HUES6 (cell line): ENCODE measurements around the gene ROR2.
"Not testable (repeated sequence)": the region's sequence is repeated elsewhere in the genome, so short reads cannot be mapped to it uniquely, and the experiment has no call there.

Experiments
- H3K27ac ChIP-seq: 2 replicates; pipeline ENCODE4 v1.7.0; 2013; ENCODE audit warnings: low read depth, mild to moderate bottlenecking, low read length, inconsistent platforms
- H3K27me3 ChIP-seq: 2 replicates; pipeline ENCODE4 v1.6.1; 2013; ENCODE audit warnings: low read length; ENCODE audit not compliant: control insufficient read depth, insufficient read depth
- H3K36me3 ChIP-seq: 2 replicates; pipeline ENCODE4 v1.6.1; 2013; ENCODE audit warnings: low read length; ENCODE audit not compliant: control insufficient read depth, insufficient read depth
- H3K4me1 ChIP-seq: 2 replicates; pipeline ENCODE4 v1.6.1; 2013; ENCODE audit warnings: low read length; ENCODE audit not compliant: control insufficient read depth, insufficient read depth
- H3K4me3 ChIP-seq: 2 replicates; pipeline ENCODE4 v1.5.1; 2013; ENCODE audit warnings: low read depth, low read length
- H3K9ac ChIP-seq: one replicate; pipeline ENCODE4 v1.6.1; 2013; ENCODE audit warnings: mild to moderate bottlenecking, low read length
- H3K9me3 ChIP-seq: 2 replicates; pipeline ENCODE4 v1.6.1; 2013; ENCODE audit warnings: low read depth, low read length; ENCODE audit not compliant: control insufficient read depth, insufficient read depth

The ROR2 gene

DNA sequence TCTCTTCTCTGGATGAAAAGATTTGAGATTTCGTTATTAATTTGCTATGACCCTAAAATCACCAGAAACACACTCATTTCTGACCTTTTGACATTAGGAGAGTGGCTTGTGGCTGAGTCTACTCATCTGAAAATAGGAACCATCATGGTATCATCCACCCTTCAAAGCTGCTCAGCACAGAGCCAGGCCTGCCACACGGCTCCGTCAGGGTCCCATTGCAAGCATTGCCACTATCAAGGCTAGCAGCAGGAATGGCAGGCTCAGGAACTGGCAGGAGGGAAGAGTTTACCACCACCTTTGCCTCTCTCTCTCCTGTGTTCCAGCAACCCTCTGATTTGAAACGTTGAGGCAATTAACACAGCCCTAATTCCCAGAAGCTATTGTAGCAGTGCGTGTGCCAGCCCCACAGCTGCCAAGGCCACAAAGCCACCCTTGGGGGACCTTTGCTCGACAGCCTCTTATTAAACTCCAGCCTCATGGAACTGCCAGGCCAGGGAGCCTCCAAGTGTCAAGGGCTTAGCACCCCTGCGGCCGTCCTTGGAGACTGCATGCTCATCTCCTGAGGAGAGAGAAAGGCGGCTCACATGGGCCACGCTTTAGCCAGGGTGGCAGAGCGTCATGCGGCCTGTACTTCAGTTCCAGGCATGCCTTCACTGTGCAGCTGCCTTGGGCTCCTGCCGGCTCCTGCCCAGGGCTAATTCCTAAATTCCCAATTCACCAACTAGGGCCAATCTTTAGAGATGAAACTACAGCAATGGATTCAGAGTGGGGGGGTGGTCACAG, 145.9 kb downstream of the ROR2 start:
- H3K27ac ChIP-seq: no peak overlapping the region

DNA sequence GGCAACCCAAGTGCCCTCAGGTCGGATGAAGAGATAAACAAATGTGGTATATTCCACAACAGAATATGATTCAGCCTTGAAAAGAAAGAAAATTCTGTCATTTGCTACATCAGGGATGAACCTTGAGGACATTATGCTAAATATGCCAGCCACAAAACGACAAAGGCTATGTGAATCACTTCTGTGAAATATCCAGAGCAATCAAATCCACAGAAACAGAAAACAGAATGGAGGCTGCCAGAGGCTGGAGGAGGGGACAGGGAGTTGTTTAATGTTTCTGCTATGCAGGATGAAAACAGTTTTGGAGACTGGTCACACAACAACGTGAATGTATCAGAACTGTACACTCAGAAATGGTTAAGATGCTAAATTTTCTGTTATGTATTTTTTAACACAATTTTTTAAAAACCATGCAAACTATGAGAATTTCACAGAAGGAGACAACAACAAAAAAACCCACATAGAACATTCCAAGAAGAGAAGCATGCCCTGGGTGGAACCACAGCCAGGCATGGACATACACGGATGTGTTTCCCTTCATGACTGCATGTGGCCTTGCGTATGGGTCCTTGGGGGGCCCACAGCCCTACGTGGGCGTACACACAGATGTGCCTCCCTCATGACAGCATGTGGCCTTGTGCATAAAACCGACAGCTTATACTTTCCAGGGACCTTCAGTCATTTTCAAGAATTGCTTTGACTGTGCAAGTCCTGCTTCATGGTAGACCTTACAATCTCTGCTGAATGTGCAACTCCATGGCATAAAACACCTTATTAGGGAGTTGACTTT, 146.7 kb downstream of the ROR2 start:
- Histone ChIP-seq H3K9ac (no peak overlapping the region), H3K4me3 (no peak overlapping the region), H3K9me3 (no peaks in the 10 kb centered on the region), H3K27me3 (no peaks in the 10 kb centered on the region), H3K4me1 (peaks cover 13% of the 10 kb centered on the region; the same call in 1 of the 2 replicates), H3K36me3 (no peaks in the 10 kb centered on the region), H3K27ac (no peak overlapping the region)

More for the DNA sequence above, 145.9 kb downstream of the ROR2 start:
- Histone ChIP-seq H3K36me3 (no peaks in the 10 kb centered on the region), H3K27me3 (no peaks in the 10 kb centered on the region), H3K9ac (no peak overlapping the region), H3K4me1 (peaks cover 9% of the 10 kb centered on the region; the same call in 1 of the 2 replicates), H3K4me3 (no peak overlapping the region), H3K9me3 (no peaks in the 10 kb centered on the region)

DNA sequence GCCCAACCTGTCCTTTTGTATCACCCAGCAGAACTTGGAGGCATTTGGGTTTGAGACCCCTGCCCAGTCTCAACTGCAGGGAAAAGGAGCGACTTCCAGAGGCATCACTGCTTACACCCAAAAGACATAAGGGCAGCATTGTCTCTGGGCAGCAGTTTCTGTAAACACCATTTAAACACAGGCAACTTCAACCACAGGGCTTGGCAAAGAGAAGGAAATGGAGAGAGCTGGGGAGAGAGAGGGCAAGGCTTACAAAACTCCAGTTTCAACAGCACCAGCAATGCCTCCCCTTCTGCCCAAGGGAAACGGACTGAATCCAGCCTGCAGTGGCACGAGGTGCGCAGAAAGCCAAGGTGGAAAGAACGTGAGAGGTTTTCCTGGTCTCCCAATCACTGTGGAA, 147.6 kb downstream of the ROR2 start:
- Histone ChIP-seq H3K27ac (no peak overlapping the region), H3K4me1 (peaks cover 13% of the 10 kb centered on the region; the same call in 1 of the 2 replicates), H3K27me3 (no peaks in the 10 kb centered on the region), H3K4me3 (no peak overlapping the region), H3K9ac (no peak overlapping the region), H3K9me3 (no peaks in the 10 kb centered on the region), H3K36me3 (no peaks in the 10 kb centered on the region)

DNA sequence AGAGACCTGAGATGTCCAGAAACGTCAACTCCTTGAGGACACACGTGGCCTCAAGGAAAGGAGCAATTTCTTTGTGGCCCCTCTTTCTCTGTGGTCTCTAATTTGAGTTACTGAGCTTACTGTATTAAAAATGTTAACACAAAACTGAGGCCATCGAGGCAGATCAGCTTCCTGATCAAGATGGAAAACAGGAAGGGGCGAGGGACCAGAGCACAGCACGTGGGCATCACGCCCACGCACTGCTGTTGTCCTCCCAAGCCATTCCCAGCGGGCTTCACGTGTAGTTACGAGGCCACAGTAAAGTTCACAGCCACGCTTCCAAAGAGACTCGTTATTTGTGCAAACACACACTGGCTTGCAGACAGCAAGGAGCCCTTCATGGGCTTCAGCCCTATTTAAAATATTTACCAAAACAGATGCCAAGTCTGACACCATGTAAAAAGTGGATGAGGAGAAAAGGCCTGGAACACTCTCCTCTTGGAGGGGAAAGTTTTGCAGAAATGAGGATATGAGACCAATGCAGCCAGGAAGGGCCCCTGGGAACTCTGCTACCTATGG, 149.5 kb downstream of the ROR2 start:
- Histone ChIP-seq H3K27ac (no peak overlapping the region), H3K4me3 (no peak overlapping the region), H3K9me3 (no peaks in the 10 kb centered on the region), H3K9ac (no peak overlapping the region), H3K27me3 (no peaks in the 10 kb centered on the region), H3K4me1 (peaks cover 13% of the 10 kb centered on the region; the same call in 1 of the 2 replicates), H3K36me3 (no peaks in the 10 kb centered on the region)

DNA sequence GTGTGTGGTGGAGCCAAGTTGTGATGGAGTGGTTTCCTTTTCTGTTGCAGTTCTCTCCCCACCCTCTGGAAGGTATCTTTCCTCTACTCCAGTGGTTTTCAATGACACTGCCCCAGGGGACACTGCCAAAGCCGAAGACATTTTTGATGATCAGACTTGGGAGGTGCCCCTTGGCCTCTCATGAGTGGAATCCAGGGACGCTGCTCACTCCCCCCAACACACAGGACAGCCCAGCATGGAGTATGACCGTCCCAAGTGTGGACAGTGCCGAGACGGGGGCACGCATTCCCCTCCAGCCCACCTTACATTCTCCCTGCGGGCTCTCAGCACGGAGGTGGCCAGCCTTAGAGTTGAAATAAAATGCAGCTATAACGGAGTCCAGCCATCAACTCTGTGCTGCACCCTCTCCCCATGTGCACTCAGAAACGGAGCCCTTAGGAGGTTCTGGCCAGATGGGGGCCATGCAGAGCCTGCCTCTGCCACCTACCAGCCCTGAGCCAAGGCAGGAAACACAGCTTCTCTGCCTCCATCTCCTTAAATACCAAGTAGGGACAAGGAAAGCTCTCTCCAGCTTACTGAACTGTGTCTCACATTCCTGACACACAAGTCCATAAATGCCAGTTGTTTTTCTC, 150.8 kb downstream of the ROR2 start:
- H3K27me3 ChIP-seq: no peaks in the 10 kb centered on the region
- H3K9ac ChIP-seq: no peak overlapping the region
- no peaks in the 10 kb centered on the region for H3K9me3 ChIP-seq
- peaks cover 13% of the 10 kb centered on the region; the same call in 1 of the 2 replicates for H3K4me1 ChIP-seq
- H3K27ac ChIP-seq: no peak overlapping the region
- no peaks in the 10 kb centered on the region for H3K36me3 ChIP-seq
- H3K4me3 ChIP-seq: no peak overlapping the region

DNA sequence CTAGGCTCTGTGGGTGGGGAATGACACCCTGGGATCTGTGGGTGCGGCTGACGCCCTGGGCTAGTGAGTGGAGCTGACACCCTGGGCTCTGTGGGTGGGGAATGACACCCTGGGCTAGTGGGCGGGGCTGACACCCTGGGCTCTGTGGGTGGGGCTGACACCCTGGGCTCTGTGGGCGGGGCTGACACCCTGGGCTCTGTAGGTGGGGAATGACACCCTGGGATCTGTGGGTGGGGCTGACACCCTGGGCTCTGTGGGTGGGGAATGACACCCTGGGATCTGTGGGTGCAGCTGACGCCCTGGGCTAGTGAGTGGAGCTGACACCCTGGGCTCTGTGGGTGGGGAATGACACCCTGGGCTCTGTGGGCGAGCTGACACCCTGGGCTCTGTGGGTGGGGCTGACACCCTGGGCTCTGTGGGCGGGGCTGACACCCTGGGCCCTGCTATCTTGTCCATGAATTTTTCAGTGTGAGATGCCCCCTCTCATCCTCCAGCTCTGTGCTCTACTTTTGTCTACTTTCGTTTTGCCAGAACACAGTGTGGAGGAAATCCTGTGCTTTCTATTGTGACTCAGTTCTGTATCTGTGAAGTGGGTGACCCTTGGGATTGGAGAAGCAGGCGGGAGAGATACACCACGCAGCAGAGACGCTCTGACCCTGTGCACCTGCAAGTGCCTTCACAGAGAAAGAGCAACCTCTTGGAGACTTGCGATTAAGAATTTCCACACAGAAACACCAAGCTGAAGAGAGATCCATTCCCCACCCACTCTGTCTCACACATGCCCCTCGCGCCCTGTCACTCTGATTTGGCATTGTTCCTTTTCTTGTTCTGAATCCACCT, 151.5 kb downstream of the ROR2 start:
- H3K27ac ChIP-seq, H3K9me3 ChIP-seq, H3K27me3 ChIP-seq, H3K4me3 ChIP-seq, H3K36me3 ChIP-seq, H3K9ac ChIP-seq: not testable (repeated sequence)
- peaks cover 12% of the 10 kb centered on the region; the same call in 1 of the 2 replicates for H3K4me1 ChIP-seq

DNA sequence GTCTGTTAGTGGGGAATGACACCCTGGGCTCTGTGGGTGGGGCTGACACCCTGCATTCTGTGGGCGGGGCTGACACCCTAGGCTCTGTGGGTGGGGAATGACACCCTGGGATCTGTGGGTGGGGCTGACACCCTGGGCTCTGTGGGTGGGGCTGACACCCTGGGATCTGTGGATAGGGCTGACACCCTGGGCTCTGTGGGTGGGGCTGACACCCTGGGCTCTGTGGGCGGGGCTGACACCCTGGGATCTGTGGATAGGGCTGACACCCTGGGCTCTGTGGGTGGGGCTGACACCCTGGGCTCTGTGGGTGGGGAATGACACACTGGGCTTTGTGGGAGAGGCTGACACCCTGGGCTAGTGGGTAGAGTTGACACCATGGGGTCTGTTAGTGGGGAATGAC, 152.5 kb downstream of the ROR2 start:
- H3K9ac ChIP-seq, H3K4me1 ChIP-seq, H3K27me3 ChIP-seq, H3K4me3 ChIP-seq, H3K27ac ChIP-seq, H3K9me3 ChIP-seq, H3K36me3 ChIP-seq: not testable (repeated sequence)

DNA sequence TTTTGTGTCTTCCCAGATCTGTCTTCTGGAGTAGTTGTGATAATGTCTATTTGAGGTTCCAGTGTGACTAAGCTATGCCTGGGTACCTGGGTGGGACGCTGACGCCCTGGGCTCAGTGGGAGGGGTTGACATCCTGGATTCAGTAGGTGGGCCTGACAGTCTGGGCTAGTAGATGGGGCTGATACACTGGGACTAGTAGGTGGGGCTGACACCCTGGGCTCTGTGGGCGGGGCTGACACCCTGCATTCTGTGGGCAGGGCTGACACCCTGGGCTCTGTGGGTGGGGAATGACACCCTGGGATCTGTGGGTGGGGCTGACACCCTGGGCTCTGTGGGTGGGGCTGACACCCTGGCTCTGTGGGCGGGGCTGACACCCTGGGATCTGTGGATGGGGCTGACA, 153.5 kb downstream of the ROR2 start:
- H3K9ac ChIP-seq, H3K27ac ChIP-seq, H3K9me3 ChIP-seq, H3K4me3 ChIP-seq, H3K4me1 ChIP-seq, H3K36me3 ChIP-seq, H3K27me3 ChIP-seq: not testable (repeated sequence)

DNA sequence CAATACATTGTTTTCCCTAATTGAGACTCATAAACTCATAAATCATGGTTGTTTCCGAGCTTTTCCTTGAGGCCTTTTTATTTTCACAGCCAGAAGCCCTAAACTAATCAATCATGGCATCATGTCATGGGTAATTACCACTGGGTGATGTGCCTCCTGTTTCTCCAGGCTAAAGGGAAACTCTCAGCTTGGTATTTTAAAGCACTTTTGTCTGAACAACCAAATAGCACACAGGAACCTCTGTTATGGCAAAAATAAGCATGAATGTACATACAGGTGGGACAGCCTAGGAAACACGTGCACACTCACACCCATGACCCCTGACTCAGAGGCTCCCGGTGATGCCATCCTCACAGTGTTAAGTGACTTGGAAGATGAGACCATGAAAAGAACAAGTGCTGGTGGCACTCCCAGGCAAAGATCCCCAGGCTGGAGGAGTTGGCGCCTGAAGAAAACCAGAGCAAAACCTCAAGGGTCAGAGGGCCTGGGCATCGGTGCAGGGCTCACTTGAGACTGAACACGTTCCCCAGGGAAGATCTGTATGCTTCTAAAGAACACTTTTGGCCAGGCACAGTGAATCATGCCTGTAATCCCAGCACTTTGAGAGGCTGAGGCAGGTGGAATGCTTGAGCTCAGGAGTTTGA, 154.3 kb downstream of the ROR2 start:
- Histone ChIP-seq H3K9ac (no peak overlapping the region), H3K27ac (no peak overlapping the region), H3K4me3 (no peak overlapping the region), H3K36me3 (no peaks in the 10 kb centered on the region), H3K9me3 (no peaks in the 10 kb centered on the region), H3K4me1 (peaks cover 7% of the 10 kb centered on the region; the same call in 1 of the 2 replicates), H3K27me3 (no peaks in the 10 kb centered on the region)

DNA sequence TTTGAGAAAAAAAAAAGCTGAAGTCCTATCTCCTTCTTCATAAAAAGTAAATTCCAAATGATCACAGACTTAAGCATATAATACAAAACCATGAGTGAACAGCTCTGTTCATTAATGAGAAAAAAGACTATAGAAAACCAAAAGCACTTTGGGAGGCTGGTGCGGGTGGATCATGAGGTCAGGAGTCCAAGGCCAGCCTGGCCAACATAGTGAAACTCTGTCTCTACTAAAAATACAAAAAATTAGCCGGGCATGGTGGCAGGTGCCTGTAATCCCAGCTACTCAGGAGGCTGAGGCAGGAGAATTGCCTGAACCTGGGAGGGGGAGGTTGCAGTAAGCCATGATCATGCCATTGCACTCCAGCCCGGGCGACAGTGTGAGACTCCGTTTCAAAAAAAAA, 156.7 kb downstream of the ROR2 start:
- not testable (repeated sequence) for H3K4me3 ChIP-seq, H3K4me1 ChIP-seq, H3K27me3 ChIP-seq, H3K36me3 ChIP-seq, H3K9me3 ChIP-seq, H3K27ac ChIP-seq, H3K9ac ChIP-seq
